ENCODE results near the gene ADD3. TPM values are rescaled to one million over a fixed set of nuclear protein-coding genes. Genes with fewer than 3 reads are reported as not detected.
"Not testable (repeated sequence)": the region's sequence is repeated elsewhere in the genome, so short reads cannot be mapped to it uniquely, and the experiment has no call there.

ADD3 gene
- total RNA-seq, 1 donor from 2014 or later = 401 TPM

GRCh38 chr10:110035070-110035921, 27.5 kb downstream of the ADD3 start:
- DNase-seq = no peak

DNA sequence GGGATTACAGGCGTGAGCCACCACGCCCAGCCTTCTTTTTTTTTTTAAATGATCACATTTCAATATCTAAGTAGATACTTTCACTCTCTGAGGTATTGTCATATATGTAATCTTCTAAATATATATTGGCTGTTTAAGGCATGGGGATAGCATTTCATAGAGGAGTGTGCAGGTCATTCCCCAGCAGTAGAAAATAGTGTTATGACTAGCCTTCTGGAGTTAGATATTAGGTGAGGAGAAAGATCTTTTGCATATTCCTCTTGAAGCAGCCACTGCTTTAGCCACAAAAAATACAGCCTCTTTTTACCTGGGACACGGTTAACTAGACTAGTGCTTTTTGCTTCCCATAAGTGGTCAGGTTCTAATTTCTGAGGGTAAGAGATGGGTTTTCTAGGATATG, 28.9 kb downstream of the ADD3 start:
- no peak for DNase-seq

DNA sequence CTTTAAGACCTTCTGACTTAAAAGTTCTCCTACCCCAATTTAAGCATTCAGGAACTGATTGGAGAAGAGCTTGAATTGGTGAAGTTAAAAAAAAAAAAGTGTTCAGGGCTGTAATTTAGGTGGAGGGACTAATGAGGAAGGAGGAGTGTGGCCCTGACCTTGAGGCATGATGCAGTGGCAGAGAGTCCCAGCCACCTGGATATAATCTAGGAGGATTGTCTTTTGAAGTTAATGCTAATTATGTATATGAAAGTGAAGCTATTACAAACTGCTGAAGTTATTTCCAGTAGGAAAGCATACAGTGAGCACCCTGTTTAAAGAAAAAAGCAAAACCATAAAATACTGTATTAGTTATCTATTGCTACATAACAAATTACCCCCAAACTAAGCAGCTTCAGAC, 31.5 kb downstream of the ADD3 start:
- DNase-seq = no peak

DNA sequence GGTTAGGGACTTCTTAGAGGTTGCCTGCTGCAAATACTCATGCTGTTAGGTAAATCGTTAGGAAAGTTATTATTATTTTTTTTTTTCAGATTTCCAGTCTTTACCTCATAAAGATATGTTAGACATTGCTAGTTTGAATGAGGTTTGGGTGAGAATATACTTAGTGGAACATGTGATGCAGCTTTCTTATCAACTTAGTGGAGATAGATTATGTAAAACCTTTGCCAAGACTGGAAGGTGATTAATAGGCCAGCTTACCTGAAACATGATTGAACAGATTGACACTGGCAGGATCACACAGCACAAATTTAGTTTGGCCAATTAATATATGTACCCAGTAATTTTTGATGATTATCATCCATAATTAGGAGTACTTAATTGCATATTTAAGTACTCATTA, 32.3 kb downstream of the ADD3 start:
- no peak for DNase-seq

GRCh38 chr10:110040767-110041478, 33.1 kb downstream of the ADD3 start:
- no peak for DNase-seq

DNA sequence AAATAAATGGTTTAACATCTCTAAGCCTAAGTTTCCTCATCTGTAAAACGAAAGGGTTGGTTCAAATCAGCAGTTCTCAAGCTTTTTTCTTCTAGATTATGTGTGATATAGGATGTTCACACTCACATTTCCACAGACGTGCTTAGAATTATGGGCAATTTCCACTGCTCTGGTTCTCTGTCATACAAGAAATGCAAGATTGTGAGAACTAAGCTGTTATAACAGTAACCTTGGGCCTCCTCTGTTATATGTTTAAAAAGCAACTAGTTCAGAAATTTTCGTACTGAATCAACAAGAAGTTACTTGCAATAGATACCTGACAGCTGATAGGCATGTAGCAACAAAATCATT, 33.7 kb downstream of the ADD3 start:
- no peak for DNase-seq

GRCh38 chr10:110042181-110042580, 34.4 kb downstream of the ADD3 start:
- peak; percentile 52 for DNase-seq

GRCh38 chr10:110042891-110043290, 35.1 kb downstream of the ADD3 start:
- no peak for DNase-seq

- DNase-seq = no peak
Measured at GRCh38 chr10:110044681-110045080, 36.9 kb downstream of the ADD3 start.

DNA sequence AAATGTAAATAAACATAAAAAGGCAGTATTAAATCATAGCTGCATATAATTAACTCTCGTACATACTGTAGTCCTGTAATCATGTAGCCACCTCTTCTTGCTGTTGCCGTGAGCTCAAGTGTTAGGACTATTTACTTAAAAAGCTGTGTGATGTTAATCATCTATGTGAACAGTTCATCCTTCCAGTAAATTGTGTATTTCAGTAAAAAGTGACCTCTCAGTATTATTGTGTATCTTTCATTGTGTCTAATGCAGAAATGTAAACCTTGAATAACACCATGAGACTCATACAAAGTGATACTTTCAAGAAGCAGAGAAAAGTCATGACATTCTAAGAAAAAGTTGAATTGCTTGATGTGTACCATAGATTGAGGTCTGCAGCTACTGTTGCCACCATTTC, 38.0 kb downstream of the ADD3 start:
- DNase-seq = no peak

- DNase-seq = not testable (repeated sequence)
Measured at GRCh38 chr10:110048145-110048544, 40.4 kb downstream of the ADD3 start.

DNA sequence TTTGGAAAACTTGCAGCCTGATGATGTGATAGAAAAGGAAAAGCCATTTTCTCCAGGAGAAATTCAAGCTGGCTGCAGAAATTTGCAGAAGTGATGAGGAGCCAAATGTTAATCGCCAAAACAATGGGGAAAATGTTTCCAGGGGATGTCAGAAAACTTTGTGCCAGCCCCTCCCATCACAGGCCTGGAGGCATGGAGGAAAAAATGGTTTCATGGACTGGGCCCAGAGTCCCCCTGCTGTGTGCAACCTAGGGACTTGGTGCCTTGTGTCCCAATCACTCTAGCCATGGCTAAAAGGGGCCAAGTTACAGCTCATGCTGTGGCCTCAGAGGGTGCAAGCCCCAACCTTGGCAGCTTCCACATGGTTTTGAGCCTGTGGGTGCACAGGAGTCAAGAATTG, 41.0 kb downstream of the ADD3 start:
- no peak for DNase-seq

DNA sequence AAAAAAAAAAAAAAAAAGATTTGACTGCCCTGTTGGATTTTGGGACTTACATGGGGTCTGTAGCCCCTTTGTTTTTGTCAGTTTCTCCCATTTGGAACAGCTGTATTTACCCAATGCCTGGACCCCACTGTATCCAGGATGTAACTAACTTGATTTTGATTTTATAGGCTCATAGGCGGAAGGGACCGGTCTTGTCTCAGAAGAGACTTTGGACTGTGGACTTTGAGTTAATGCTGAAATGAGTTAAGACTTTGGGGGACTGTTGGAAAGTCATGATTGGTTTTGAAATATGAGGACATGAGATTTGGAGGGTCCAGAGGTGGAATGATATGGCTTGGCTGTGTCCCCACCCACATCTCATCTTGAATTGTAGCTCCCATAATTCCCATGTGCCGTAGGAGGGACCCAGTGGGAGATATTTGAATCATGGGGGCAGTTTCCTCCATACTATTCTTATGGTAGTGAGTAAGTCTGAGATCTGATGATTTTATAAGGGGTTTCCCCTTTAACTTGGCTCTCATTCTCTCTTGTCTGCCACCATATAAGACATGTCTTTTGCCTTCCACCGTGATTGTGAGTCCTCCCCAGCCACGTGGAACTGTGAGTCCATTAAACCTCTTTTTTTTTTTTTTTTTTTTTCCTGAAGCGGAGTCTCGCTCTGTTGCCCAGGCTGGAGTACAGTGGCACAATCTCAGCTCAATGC, 42.3 kb downstream of the ADD3 start:
- not testable (repeated sequence) for DNase-seq

DNA sequence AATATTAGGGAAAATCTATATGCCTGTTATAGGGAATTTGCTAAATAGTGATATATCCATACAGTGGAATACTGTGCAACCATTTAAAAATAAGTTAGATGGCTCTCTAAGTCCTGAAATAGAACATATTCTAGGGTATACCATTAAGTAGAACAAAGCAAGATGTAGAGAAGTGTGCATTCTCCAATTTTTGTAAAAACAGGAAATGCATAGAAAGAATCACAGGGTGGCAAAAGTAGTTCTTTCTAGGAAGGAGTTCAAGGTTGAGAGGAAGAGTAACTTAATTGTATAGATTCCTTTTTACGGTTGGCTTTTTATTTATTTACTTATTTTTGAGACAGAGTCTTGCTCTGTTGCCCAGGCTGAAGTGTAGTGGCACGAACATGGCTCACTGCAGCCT, 43.7 kb downstream of the ADD3 start:
- no peak for DNase-seq

DNA sequence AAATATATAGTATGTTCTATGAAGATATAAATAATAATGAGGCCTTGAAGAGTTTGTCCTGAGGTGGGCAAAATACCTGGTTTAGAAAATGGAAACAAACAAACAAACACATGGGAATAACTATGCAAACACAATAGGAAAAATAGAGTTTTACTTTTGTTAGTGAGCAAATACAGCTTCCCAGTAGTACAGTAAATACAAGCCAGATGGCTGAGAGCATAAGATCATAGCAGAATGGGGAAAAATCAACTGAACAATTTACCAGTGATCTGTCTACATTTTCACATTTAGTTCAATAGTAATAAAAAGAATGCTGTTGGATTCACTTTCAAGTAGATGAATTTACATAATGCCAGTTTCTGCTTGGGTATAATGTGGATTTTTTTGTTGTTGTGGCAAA, 45.1 kb downstream of the ADD3 start:
- no peak for DNase-seq

GRCh38 chr10:110056822-110057221, 49.0 kb downstream of the ADD3 start:
- no peak for DNase-seq

- DNase-seq = no peak
Measured at GRCh38 chr10:110057456-110057855, 49.7 kb downstream of the ADD3 start.

- DNase-seq = peak; percentile 61
Measured at GRCh38 chr10:110058212-110058611, 50.4 kb downstream of the ADD3 start.

DNA sequence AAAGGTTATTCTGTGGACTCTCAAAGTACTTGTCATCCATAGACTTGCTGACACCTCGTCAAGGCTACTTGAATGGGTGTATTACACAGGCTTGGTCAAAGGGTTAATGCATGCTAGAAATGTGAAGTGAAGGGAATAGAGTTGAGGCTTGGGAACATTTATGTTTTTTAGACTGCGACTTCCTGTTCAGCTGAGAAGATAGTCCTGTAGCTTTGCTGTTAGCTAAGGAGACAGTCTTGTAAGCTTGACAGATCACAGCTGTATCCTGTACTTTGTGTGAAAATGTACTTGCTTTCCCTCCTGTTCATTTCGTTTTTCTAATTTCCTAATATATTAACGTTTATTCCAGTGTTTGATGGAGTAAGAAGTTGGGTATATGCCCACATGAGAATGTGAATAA, 52.1 kb downstream of the ADD3 start:
- peak; percentile 46 for DNase-seq

- no peak for DNase-seq
Measured at GRCh38 chr10:110061687-110062086, 53.9 kb downstream of the ADD3 start.

- no peak for DNase-seq
Measured at GRCh38 chr10:110065269-110065668, 57.5 kb downstream of the ADD3 start.

GRCh38 chr10:110067960-110068770, 60.4 kb downstream of the ADD3 start:
- no peak for DNase-seq

- DNase-seq = no peak
Measured at GRCh38 chr10:110068780-110069179, 61.0 kb downstream of the ADD3 start.
